ENCODE measurements around the gene CRYBG3. TPM values are rescaled to one million over a fixed set of nuclear protein-coding genes. Genes with fewer than 3 reads are reported as not detected.

CRYBG3 gene
- polyA plus RNA-seq, 1 donor (not counting 4 experiments of a cell fraction or from before 2014, with no cell fraction given): 6.9 TPM

GRCh38 chr3:97872525-97873042, 50.8 kb downstream of the CRYBG3 start:
- dilution Hi-C loops (cut with MboI; ENCODE audit: extremely low pct_ligation_motif_present, low sequenced_read_pairs): no loop called here
- H3K4me2 ChIP-seq (ENCODE audit: control insufficient read depth, extremely low read depth, insufficient read depth, low read depth, low read length): peak overlapping the region; percentile 60
- H3K27ac ChIP-seq (ENCODE audit: control insufficient read depth, insufficient read depth, low read length): peak overlapping the region; percentile 66
- FAIRE-seq: no peak
- H3K9me1 ChIP-seq (ENCODE audit: control insufficient read depth, extremely low read depth, insufficient read depth, low read length): no peaks in the 10 kb centered on the region
- no peak for DNase-seq (ENCODE audit: low read depth, low spot score)
- peak overlapping the region; percentile 6 for H2AFZ ChIP-seq (ENCODE audit: control insufficient read depth, low read length)
- peak overlapping the region; percentile 60 for H3K9ac ChIP-seq (ENCODE audit: control insufficient read depth, extremely low read depth, insufficient read depth, low read length)
- H3K4me3 ChIP-seq (ENCODE audit: control insufficient read depth in 2 of 3, extremely low read depth in 1 of 3, insufficient read depth in 2 of 3, low read depth in 1 of 3, low read length in 3 of 3): peak overlapping the region in 2 of 3 experiments; percentile 43
- no peaks in the 10 kb centered on the region for H3K27me3 ChIP-seq (ENCODE audit: control insufficient read depth, extremely low read depth, insufficient read depth, low read length)
- H3K4me1 ChIP-seq (ENCODE audit: control insufficient read depth, extremely low read depth, insufficient read depth, low read length): peaks cover 22% of the 10 kb centered on the region
- no peaks in the 10 kb centered on the region for H4K20me1 ChIP-seq (ENCODE audit: control insufficient read depth, extremely low read depth, insufficient read depth, low read length)
- H3K9me3 ChIP-seq (ENCODE audit: control insufficient read depth, low read depth, low read length): no peaks in the 10 kb centered on the region
- no peaks in the 10 kb centered on the region for H3K79me2 ChIP-seq (ENCODE audit: control insufficient read depth, insufficient read depth, low read length)
- TF ChIP-seq CTCF (optimal IDR thresholded peaks at IDR 0.05 in 1 of 3, IDR thresholded peaks at IDR 0.05 in 1 of 3, conservative IDR thresholded peaks at IDR 0.05 in 1 of 3; ENCODE audit: extremely low read depth in 1 of 3, insufficient read depth in 2 of 3, low read length in 3 of 3): no peak
- TF ChIP-seq EZH2 (IDR thresholded peaks at IDR 0.05; ENCODE audit: low read length): no peak
- H3K36me3 ChIP-seq (ENCODE audit: control insufficient read depth in 2 of 2, extremely low read depth in 1 of 2, insufficient read depth in 2 of 2, low read length in 2 of 2): no peaks in the 10 kb centered on the region

GRCh38 chr3:97880267-97880666, 58.5 kb downstream of the CRYBG3 start:
- Histone ChIP-seq H3K27me3 (ENCODE audit: control insufficient read depth, extremely low read depth, insufficient read depth, low read length) (no peaks in the 10 kb centered on the region), H3K27ac (ENCODE audit: control insufficient read depth, insufficient read depth, low read length) (no peak overlapping the region), H3K36me3 (ENCODE audit: control insufficient read depth in 2 of 2, extremely low read depth in 1 of 2, insufficient read depth in 2 of 2, low read length in 2 of 2) (no peaks in the 10 kb centered on the region), H3K9me3 (ENCODE audit: control insufficient read depth, low read depth, low read length) (no peaks in the 10 kb centered on the region), H3K9ac (ENCODE audit: control insufficient read depth, extremely low read depth, insufficient read depth, low read length) (no peak overlapping the region), H3K9me1 (ENCODE audit: control insufficient read depth, extremely low read depth, insufficient read depth, low read length) (no peaks in the 10 kb centered on the region), H3K4me3 (ENCODE audit: control insufficient read depth in 2 of 3, extremely low read depth in 1 of 3, insufficient read depth in 2 of 3, low read depth in 1 of 3, low read length in 3 of 3) (no peak overlapping the region), H3K79me2 (ENCODE audit: control insufficient read depth, insufficient read depth, low read length) (no peaks in the 10 kb centered on the region), H4K20me1 (ENCODE audit: control insufficient read depth, extremely low read depth, insufficient read depth, low read length) (no peaks in the 10 kb centered on the region), H2AFZ (ENCODE audit: control insufficient read depth, low read length) (no peak overlapping the region), H3K4me2 (ENCODE audit: control insufficient read depth, extremely low read depth, insufficient read depth, low read depth, low read length) (no peak overlapping the region), H3K4me1 (ENCODE audit: control insufficient read depth, extremely low read depth, insufficient read depth, low read length) (peaks cover 9% of the 10 kb centered on the region)
- no peak for TF ChIP-seq CTCF (optimal IDR thresholded peaks at IDR 0.05 in 1 of 3, IDR thresholded peaks at IDR 0.05 in 1 of 3, conservative IDR thresholded peaks at IDR 0.05 in 1 of 3; ENCODE audit: extremely low read depth in 1 of 3, insufficient read depth in 2 of 3, low read length in 3 of 3)
- dilution Hi-C loops (cut with MboI; ENCODE audit: extremely low pct_ligation_motif_present, low sequenced_read_pairs): no loop called here
- FAIRE-seq (no peak), DNase-seq (ENCODE audit: low read depth, low spot score) (no peak)
